Nephron (organoid): ENCODE measurements around the gene ARFGEF3.
"Not testable (repeated sequence)": the region's sequence is repeated elsewhere in the genome, so short reads cannot be mapped to it uniquely, and the experiment has no call there.

ENCODE experiments used
- H3K27ac Mint-ChIP-seq, 3 experiments: 2 replicates each; pipeline ENCODE4 v1.8.0; 2020; ENCODE audit warnings: mixed read lengths in 3 of 3, mild to moderate bottlenecking in 2 of 3, moderate library complexity in 1 of 3
- H3K27me3 Mint-ChIP-seq: 2 replicates; pipeline ENCODE4 v1.8.0; 2021; ENCODE audit warnings: low read depth, mild to moderate bottlenecking, moderate library complexity, mixed read lengths
- H3K36me3 Mint-ChIP-seq: 2 replicates; pipeline ENCODE4 v1.8.0; 2020; ENCODE audit warnings: low read depth, mixed read lengths
- H3K4me1 Mint-ChIP-seq: 2 replicates; pipeline ENCODE4 v1.8.0; 2020; ENCODE audit warnings: mixed read lengths
- H3K4me3 Mint-ChIP-seq, 3 experiments: 2 replicates each; pipeline ENCODE4 v1.8.0; 2020; ENCODE audit warnings: mild to moderate bottlenecking in 3 of 3, mixed read lengths in 3 of 3, moderate library complexity in 2 of 3
- H3K9me3 Mint-ChIP-seq: 2 replicates; pipeline ENCODE4 v1.8.0; 2020; ENCODE audit warnings: mixed read lengths
- TF ChIP-seq, protein P1 (sequence below), 3 experiments: fragments of 200-600 bp; sonication (generic); IDR thresholded peaks; one replicate each; pipeline ENCODE4 v1.5.0; 2021; ENCODE audit warnings: antibody characterized with exemption in 3 of 3; ENCODE audit not compliant: unreplicated experiment in 3 of 3

Gene ARFGEF3

DNA sequence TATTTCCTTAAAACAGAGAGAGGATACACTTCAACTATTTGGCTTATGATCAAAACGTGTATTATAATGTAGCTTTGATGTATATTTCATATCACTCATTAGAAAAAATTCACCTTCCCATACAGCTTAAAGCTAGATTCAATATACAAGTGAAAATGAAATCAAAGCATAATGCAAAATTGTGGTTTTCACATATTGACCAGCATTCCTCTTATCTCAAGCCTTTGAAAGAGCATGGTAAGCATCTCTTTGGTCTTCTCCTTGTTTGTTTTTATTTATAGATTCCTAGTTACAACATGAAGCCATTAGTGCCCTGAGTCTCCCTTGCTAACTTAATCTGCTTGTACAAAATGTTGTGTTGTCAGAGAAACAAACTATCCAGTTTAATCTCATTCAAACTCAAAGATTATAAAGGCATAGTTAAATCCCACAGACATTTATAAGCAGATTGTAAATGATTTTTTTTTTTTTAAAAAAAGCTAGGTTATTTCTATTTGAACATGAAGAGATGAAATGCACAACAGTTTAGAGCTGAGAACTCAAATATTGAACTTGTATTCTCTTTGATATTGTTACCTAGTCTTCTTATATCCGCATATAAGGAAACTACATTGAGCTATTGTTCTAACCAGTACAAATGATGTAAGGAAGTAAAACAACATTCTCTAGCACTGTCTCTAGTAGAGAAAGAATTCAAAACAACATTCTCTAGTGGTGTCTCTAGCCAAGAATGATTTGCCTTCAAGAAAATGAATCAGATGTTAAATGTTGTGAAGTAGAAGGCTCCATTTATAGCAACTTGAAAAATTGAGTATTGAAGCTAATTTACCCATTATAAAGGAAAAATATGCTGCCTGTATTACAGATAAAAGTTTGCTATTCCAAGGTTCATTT, 184.8 kb downstream of the ARFGEF3 start:
- TF ChIP-seq, protein P1, sequence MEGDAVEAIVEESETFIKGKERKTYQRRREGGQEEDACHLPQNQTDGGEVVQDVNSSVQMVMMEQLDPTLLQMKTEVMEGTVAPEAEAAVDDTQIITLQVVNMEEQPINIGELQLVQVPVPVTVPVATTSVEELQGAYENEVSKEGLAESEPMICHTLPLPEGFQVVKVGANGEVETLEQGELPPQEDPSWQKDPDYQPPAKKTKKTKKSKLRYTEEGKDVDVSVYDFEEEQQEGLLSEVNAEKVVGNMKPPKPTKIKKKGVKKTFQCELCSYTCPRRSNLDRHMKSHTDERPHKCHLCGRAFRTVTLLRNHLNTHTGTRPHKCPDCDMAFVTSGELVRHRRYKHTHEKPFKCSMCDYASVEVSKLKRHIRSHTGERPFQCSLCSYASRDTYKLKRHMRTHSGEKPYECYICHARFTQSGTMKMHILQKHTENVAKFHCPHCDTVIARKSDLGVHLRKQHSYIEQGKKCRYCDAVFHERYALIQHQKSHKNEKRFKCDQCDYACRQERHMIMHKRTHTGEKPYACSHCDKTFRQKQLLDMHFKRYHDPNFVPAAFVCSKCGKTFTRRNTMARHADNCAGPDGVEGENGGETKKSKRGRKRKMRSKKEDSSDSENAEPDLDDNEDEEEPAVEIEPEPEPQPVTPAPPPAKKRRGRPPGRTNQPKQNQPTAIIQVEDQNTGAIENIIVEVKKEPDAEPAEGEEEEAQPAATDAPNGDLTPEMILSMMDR (IDR thresholded peaks at IDR 0.05; ENCODE audit: unreplicated experiment in 3 of 3): no peak
- Mint-ChIP-seq H3K4me1 (peaks cover 10% of the 10 kb centered on the region), H3K27ac (no peak overlapping the region), H3K4me3 (no peak overlapping the region), H3K27me3 (no peaks in the 10 kb centered on the region), H3K9me3 (no peaks in the 10 kb centered on the region), H3K36me3 (no peaks in the 10 kb centered on the region)

DNA sequence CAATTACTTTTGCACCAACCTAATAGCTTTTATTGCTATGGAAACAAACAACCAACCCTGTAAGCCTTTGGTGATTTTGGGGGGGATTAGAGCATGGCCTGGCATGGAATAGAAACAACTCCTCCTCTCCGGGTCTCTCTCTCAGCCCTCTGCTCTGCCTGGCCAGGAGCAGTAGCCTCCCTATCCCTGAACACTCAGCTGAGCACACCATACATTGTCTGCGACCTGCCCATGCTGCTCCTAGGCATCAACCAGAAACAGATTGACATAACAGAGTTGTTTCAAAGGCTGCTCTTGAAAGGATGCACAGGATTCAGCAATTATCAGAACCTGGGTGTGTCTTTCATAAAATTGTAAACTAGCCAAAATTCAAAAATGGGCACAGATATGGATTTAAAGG, 186.1 kb downstream of the ARFGEF3 start:
- TF ChIP-seq, protein P1 (IDR thresholded peaks at IDR 0.05; ENCODE audit: unreplicated experiment in 3 of 3): no peak
- no peak overlapping the region for H3K4me3 Mint-ChIP-seq
- H3K4me1 Mint-ChIP-seq: peaks cover 10% of the 10 kb centered on the region
- no peaks in the 10 kb centered on the region for H3K27me3 Mint-ChIP-seq
- no peak overlapping the region for H3K27ac Mint-ChIP-seq
- H3K36me3 Mint-ChIP-seq: no peaks in the 10 kb centered on the region
- no peaks in the 10 kb centered on the region for H3K9me3 Mint-ChIP-seq

DNA sequence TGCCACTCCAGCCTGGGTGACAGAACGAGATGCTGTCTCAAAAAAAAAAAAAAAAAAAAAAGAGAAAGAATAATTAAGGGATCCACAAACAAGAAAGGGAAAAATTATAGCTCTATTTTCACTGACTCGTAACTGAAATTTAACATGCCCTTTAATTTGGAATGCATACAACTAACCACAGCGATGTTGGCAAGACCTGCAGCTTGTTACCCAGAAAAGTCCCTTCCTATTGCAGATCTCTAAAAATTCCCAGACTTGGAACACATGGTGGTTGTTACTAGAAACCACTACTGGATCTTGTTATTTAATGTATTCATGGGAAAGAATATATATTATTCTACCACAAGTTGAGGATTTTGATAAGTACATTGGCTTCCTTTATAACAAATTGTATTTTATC, 188.2 kb downstream of the ARFGEF3 start:
- Mint-ChIP-seq H3K9me3 (no peaks in the 10 kb centered on the region), H3K36me3 (no peaks in the 10 kb centered on the region), H3K4me1 (peaks cover 10% of the 10 kb centered on the region), H3K27ac (peak overlapping the region in 1 of 3 experiments; percentile 81), H3K27me3 (no peaks in the 10 kb centered on the region), H3K4me3 (no peak overlapping the region)
- TF ChIP-seq, protein P1 (IDR thresholded peaks at IDR 0.05; ENCODE audit: unreplicated experiment in 3 of 3): no peak

DNA sequence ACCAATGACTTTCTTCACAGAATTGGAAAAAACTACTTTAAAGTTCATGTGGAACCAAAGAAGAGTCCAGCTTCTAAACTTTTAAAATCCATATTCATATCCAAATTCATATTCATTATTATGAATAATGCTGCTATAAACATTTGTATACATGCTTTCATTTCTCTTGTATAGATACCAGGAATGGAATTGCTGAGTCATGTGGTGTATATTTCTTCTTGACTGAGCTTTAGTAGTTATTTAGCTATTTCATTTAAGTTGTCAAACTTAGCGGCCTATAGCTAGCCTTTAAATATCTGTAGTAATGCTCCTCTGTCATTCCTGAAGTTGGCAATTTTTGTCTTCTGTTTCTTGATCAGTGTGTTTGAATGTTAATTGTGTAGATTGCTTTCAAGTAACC, 196.2 kb downstream of the ARFGEF3 start:
- Mint-ChIP-seq H3K4me3 (no peak overlapping the region), H3K36me3 (no peaks in the 10 kb centered on the region), H3K4me1 (no peaks in the 10 kb centered on the region), H3K27ac (no peak overlapping the region), H3K27me3 (no peaks in the 10 kb centered on the region), H3K9me3 (peaks cover 5% of the 10 kb centered on the region)
- TF ChIP-seq, protein P1 (IDR thresholded peaks at IDR 0.05; ENCODE audit: unreplicated experiment in 3 of 3): no peak

DNA sequence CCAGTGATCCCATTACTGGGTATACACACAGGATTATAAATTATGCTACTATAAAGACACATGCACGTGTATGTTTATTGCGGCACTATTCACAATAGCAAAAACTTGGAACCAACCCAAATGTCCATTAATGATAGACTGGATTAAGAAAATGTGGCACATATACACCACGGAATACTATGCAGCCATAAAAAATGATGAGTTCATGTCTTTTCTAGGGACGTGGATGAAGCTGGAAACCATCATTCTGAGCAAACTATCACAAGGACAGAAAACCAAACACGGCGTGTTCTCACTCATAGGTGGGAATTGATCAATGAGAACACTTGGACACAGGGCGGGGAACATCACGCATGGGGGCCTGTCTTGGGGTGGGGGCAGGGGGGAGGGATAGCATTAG, 206.9 kb downstream of the ARFGEF3 start:
- not testable (repeated sequence) for H3K36me3 Mint-ChIP-seq, H3K27ac Mint-ChIP-seq, H3K4me1 Mint-ChIP-seq, H3K4me3 Mint-ChIP-seq, H3K27me3 Mint-ChIP-seq
- peaks cover 12% of the 10 kb centered on the region for H3K9me3 Mint-ChIP-seq

DNA sequence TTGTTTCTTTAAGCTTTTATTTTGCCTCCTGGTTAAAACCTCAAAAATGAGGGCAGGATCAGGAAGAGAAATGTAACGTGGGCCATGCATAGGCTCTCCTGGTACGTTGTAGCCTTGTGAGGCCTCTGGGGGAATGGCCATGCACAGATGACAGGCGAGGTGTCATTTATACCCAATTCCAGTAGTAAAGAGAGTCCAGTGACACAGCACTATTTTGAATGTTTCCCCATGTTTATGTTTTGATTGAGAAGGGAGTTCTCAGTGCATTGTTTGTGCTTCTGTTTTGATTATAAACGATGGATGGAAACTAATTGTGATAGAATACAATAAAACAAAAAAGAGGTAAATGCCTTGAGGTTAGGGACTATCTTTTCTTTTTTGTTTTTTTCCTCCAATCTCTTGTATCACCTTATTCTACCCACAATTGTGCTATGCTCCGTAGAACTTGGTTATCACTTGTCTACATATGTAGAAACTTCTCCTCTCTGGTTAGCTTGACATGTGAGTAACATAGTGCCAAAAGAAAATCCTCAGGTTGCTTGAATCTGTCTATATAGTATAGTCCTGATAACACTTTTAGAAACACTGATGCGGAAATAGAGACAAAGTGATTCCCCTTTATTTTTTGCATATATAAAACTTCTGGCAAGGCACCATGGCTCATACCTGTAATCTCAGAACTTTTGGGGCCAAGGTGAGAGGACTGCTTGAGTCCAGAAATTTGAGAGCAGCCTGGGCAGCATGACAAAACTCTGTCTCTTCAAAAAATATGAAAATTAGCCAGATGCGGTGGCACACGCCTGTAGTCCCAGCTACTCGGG, 209.1 kb downstream of the ARFGEF3 start:
- H3K27me3 Mint-ChIP-seq: no peaks in the 10 kb centered on the region
- H3K9me3 Mint-ChIP-seq: peaks cover 12% of the 10 kb centered on the region
- TF ChIP-seq, protein P1 (IDR thresholded peaks at IDR 0.05; ENCODE audit: unreplicated experiment in 3 of 3): no peak
- H3K4me1 Mint-ChIP-seq: peaks cover 6% of the 10 kb centered on the region
- no peak overlapping the region for H3K4me3 Mint-ChIP-seq
- no peaks in the 10 kb centered on the region for H3K36me3 Mint-ChIP-seq
- peak overlapping the region in 1 of 3 experiments; percentile 49 for H3K27ac Mint-ChIP-seq
